ENCODE measurements around the gene DCUN1D5. TPM values are rescaled to one million over a fixed set of nuclear protein-coding genes. Genes with fewer than 3 reads are reported as not detected.

DCUN1D5 gene
- 100 to 1,000 TPM; 102 to 121 (median 110) TPM for total RNA-seq

DNA sequence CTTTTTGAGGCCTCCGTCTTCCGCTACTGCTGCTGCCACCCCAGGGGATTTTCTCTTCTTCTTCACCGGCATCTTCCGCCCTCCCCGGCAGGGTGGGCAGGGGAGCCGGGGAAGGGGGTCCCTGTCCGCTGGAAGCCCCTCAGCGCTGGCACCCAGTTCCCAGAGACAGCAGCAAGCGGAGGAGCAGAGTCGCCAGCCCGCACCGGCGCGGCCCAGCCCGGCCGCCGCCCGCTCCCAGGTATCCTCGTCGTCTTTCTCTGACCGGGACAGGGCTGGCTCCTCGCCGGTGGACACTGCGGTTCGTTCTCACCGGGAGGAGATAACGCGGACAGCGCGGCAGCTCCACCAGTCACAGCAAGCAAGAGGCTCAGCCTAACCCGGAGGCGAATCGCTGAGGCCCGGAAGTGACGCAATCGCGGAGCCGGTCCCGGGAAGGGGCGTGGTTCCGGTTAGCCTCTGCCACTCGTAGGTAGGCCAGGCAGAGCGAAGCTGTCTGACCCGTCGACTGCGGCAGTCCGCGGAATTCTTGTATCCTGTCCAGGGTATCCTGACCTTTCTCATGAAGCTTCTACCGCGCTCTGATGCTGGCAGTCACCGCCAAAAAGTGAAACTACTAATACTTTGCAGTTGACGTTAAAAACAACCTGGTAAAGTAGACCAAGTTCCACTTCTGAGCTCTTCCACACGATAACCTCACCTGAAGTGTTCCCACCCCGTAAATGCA is at the start of gene DCUN1D5:
Gene DCUN1D5, minus strand, starts transcription at position 360 of the 724 bp plus-strand sequence. Its CDS starts 288 bp downstream, at position 72.
- peaks cover 15% of the 10 kb centered on the region for H3K27me3 Mint-ChIP-seq (ENCODE audit: low read depth)
- peak; percentile 98 for ATAC-seq
- H3K36me3 Mint-ChIP-seq (ENCODE audit: insufficient read depth): peaks cover 10% of the 10 kb centered on the region
- peak; percentile 95 for DNase-seq
- H3K4me1 Mint-ChIP-seq (ENCODE audit: low read depth): peaks cover 28% of the 10 kb centered on the region
- no peaks in the 10 kb centered on the region for H3K9me3 Mint-ChIP-seq
- H3K4me3 Mint-ChIP-seq: peak within 1 kb of the TSS; percentile 91

DNA sequence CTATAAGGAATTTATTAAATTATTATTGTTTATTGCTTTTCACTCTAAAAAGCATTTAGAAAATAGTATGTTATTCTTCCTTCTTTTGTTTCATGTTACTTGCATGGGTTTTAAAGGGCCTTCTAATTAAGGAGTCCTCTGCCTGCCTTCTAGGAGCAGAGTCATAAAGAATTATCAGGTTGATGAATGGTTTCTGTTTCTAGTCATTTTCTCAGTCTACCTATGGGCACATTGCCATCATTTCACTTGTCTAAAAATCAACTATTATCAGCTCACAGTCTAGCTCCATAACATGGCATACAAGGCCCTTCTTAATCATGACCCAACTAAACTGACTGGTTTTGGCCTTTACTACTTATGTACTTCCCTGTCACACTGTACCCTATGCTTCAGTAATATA is 33.5 kb upstream of the DCUN1D5 start:
- ATAC-seq (no peak), DNase-seq (no peak)
- H3K4me3 Mint-ChIP-seq: no peak overlapping the region
- H3K27me3 Mint-ChIP-seq (ENCODE audit: low read depth): no peaks in the 10 kb centered on the region
- no peaks in the 10 kb centered on the region for H3K36me3 Mint-ChIP-seq (ENCODE audit: insufficient read depth)
- no peaks in the 10 kb centered on the region for H3K4me1 Mint-ChIP-seq (ENCODE audit: low read depth)
- no peaks in the 10 kb centered on the region for H3K9me3 Mint-ChIP-seq

DNA sequence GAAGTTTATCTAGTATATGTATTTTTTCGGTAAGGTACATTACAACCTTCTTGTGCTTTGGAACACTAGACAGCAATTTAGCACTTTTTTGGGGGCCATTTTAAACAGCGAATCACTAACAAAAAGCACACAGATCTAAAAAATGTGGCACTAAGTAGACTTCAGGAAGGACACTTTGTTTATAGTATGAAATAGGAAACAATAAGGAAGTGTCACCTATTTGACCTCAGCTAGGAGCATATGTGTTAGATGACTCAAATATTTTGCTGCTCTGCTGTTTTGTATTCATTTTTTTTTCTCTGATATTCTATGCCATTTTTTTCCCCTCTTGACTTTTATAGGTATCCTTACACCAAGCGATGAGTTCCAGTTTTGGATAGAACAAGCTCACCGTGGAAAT is 22.9 kb upstream of the DCUN1D5 start:
- Mint-ChIP-seq H3K36me3 (ENCODE audit: insufficient read depth) (no peaks in the 10 kb centered on the region), H3K9me3 (no peaks in the 10 kb centered on the region), H3K4me1 (ENCODE audit: low read depth) (peaks cover 3% of the 10 kb centered on the region), H3K4me3 (no peak overlapping the region), H3K27me3 (ENCODE audit: low read depth) (no peaks in the 10 kb centered on the region)
- no peak for DNase-seq
- ATAC-seq: no peak

DNA sequence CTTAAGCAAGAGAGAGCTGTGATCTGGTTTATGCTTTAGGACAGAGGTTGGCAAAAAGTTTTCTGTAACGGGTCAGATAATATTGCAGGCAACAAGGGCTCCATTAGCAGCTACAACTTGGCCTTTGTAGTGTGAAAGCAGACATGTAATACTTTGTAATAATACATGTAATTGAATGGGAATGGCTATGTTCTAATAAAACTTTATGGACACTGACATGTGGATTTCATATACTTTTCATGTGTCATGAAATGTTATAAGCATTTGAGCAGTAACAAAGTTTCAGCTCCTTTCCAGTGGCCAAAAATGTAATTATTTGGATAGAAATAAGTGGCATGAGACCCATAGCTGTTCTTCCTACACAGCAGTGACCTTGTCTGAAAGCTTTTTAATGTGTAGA is 20.4 kb upstream of the DCUN1D5 start:
- no peaks in the 10 kb centered on the region for H3K27me3 Mint-ChIP-seq (ENCODE audit: low read depth)
- no peak overlapping the region for H3K4me3 Mint-ChIP-seq
- DNase-seq (no peak), ATAC-seq (no peak)
- no peaks in the 10 kb centered on the region for H3K9me3 Mint-ChIP-seq
- H3K4me1 Mint-ChIP-seq (ENCODE audit: low read depth): peaks cover 12% of the 10 kb centered on the region
- no peaks in the 10 kb centered on the region for H3K36me3 Mint-ChIP-seq (ENCODE audit: insufficient read depth)

DNA sequence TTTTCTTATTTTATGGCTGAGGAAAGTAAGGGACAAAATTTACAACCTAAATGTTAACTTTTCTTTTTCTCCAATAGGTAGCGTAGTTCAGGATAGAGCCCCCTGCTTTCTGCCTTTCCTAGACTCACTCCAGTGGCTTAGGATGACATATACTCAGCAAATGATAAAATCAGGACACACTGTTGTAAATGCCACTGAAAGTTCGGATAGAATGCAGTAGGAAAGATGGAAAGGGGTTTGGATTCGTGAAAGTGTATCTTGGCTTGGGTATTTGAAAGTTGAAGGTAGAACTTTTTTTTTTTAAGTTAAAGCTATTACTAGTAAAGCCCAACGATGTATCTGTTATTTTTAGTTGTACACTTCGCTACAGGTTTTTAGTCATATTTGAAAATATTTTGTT is 19.4 kb upstream of the DCUN1D5 start:
- Mint-ChIP-seq H3K36me3 (ENCODE audit: insufficient read depth) (no peaks in the 10 kb centered on the region), H3K27me3 (ENCODE audit: low read depth) (no peaks in the 10 kb centered on the region), H3K4me1 (ENCODE audit: low read depth) (peaks cover 12% of the 10 kb centered on the region), H3K4me3 (no peak overlapping the region), H3K9me3 (no peaks in the 10 kb centered on the region)
- ATAC-seq: no peak
- DNase-seq: no peak

DNA sequence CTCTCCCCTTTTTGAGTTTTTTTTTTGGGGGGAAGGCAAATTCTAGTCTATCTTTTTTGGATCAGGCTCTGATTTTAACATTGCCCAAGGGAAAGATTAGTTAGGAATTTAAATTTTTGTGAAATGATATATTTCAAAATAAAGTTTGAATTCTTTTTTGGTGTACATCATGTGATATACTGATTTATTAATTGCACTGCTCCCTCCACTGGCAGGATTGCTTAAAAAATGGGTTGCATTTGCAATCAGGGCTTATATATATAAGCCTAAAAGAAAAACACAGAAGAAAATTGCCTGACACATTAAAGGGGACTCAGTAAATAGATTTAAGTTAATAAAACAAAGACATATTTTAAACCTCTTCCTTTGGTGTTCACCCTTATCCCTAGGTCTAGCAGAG is 18.4 kb upstream of the DCUN1D5 start:
- ATAC-seq (no peak), DNase-seq (no peak)
- Mint-ChIP-seq H3K36me3 (ENCODE audit: insufficient read depth) (no peaks in the 10 kb centered on the region), H3K27me3 (ENCODE audit: low read depth) (no peaks in the 10 kb centered on the region), H3K9me3 (no peaks in the 10 kb centered on the region), H3K4me1 (ENCODE audit: low read depth) (peaks cover 12% of the 10 kb centered on the region), H3K4me3 (peak overlapping the region; percentile 93)

DNA sequence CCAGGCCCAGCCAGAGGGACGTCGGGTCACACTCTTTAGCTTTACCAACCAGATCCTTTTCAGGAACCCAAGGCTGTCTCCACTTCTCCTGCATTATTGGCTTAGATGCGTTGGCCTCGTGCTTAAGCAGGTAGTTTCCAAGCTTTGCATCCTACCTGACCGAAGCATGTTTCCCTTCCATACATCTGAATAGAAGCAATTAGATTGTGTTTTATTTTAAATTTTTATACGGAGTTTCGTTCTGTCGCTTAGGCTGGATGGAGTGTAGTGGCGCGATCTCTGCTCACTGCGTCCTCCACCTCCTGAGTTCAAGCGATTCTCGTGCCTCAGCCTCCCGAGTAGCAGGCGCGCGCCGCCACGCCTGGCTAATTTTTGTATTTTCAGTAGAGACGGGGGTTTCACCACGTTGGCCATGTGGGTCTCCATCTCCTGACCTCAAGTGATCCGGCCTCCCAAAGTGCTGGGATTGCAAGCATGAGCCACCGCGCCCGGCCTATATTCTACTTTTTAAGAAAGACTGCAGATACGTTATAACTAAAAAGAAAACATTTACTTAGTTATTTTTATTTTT is 17.9 kb upstream of the DCUN1D5 start:
- Mint-ChIP-seq H3K9me3 (no peaks in the 10 kb centered on the region), H3K4me1 (ENCODE audit: low read depth) (peaks cover 12% of the 10 kb centered on the region), H3K36me3 (ENCODE audit: insufficient read depth) (no peaks in the 10 kb centered on the region), H3K27me3 (ENCODE audit: low read depth) (no peaks in the 10 kb centered on the region), H3K4me3 (peak overlapping the region; percentile 93)
- ATAC-seq (no peak), DNase-seq (no peak)

DNA sequence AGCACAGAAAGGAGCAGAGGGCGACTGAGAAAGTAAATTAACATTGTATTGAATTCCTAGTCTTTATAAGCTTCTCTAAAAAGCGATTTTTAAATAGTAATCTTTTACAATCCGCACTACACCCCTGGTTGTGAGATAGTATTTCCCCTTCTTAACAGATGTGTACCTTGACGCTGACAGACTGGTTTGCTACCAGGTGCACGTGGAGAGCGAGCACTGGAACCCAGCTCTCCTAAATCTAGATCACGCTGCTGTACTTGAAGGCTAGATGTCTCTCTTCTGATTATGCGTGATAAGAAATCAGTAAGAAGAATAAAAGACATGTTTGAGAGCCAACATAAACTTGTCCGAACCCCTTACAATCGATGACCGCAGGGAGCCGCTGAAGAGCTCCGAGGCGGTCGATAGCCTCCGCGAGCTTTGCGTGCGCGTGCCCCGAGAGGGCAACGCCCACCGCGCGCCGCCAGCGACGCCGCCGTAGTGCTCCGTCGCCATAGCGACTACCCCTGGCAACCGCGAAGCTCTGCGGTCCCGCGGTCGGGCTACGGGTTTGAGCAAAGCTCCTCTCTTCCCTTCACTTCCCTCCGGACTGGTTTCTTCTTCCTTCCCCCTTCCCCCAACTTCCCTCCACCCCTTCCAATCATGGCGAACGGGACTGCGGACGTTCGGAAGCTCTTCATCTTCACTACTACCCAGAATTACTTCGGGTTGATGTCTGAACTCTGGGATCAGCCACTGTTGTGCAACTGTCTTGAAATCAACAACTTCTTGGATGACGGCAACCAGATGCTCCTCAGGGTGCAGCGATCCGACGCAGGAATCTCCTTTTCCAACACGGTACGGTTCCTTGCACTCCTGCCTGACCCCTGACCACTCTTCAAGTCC is 17.2 kb upstream of the DCUN1D5 start, which contains the start of gene DYNC2H1:
Gene DYNC2H1, plus strand, starts transcription at position 494 of the 885 bp plus-strand sequence. Its CDS starts 149 bp downstream, at position 643.
- H3K27me3 Mint-ChIP-seq (ENCODE audit: low read depth): peaks cover 6% of the 10 kb centered on the region
- H3K36me3 Mint-ChIP-seq (ENCODE audit: insufficient read depth): no peaks in the 10 kb centered on the region
- ATAC-seq (peak; percentile 98), DNase-seq (peak; percentile 81)
- H3K9me3 Mint-ChIP-seq: no peaks in the 10 kb centered on the region
- peaks cover 12% of the 10 kb centered on the region for H3K4me1 Mint-ChIP-seq (ENCODE audit: low read depth)
- peak within 1 kb of the TSS; percentile 93 for H3K4me3 Mint-ChIP-seq

DNA sequence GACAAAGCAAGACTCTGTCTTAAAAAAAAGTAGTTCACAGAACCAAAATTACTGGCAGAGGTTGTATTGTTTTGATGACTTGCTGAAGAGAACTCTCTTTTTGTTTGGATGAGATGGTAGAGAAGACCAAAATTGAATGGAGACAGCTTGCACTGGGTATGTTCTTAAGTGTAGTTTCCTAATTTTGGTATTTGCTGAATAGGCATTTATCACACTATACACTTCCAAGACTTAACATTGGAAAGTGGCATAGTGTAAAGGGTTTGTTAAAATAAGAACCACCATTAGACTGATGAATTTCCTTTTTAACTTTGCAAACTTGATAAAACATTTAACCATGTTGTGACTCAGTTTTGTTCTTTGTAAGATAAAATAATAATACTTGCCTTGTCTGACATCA is 5.3 kb upstream of the DCUN1D5 start:
- H3K4me1 Mint-ChIP-seq (ENCODE audit: low read depth): peaks cover 4% of the 10 kb centered on the region
- ATAC-seq: no peak
- no peaks in the 10 kb centered on the region for H3K36me3 Mint-ChIP-seq (ENCODE audit: insufficient read depth)
- H3K4me3 Mint-ChIP-seq: no peak overlapping the region
- peaks cover 37% of the 10 kb centered on the region for H3K27me3 Mint-ChIP-seq (ENCODE audit: low read depth)
- no peaks in the 10 kb centered on the region for H3K9me3 Mint-ChIP-seq
- DNase-seq: no peak

DNA sequence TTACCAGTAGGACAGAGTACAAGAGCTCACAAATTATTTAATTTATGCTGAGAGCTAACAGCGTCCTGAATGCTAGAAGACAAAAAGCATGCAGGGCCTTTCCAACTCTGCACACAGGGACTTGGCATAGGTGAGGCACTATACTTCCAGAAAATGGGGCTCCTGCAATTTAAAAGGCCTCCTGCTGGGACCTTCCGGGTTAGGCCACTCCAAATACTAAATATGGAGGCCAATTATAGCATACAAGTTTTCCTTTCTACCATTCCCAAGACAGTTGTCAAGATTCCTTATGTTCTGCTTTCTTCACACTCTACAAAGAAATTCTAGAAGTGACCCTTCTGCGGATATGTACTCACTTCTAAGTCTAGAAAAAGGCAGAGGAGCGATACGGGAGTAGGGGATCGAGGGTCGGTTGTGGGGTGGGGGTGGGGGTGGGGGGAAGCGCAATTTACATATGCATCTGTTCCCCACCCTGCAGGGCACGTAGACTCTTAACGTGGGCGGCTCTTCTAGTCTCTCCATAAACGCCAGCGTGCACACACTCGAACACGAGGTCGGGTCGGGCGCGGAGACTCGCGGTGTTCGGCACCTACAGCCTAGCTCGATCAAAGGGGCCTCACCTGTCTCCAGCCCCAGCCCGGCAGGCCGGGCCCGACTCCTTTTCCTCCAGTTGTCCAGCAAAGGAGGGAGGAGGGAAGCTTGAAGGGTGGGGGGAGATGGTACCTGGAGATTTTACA is 728 bp downstream of the DCUN1D5 start:
- ATAC-seq: peak; percentile 62 to 71
- Mint-ChIP-seq H3K4me1 (ENCODE audit: low read depth) (peaks cover 31% of the 10 kb centered on the region), H3K9me3 (no peaks in the 10 kb centered on the region), H3K4me3 (peak overlapping the region; percentile 91), H3K27me3 (ENCODE audit: low read depth) (peaks cover 10% of the 10 kb centered on the region), H3K36me3 (ENCODE audit: insufficient read depth) (peaks cover 13% of the 10 kb centered on the region)
- DNase-seq: peak; percentile 53

DNA sequence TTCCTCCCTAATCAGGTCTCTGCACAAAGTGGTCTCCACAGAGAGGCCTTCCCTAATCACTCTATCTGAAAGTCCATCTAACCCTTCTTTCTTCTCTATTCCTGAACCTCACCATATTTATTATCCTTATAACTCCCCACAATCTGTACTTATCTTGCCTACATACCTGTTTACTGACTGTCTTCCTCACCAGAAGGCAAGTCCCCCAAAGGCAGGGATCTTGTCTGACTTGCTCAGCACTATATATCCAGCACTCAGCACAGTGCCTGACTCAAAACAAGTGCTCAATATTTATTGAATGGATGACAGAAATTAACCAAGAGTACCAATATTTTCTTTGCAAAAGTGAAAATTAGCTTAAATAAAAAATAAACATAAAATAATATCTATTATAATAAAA is 5.5 kb downstream of the DCUN1D5 start:
- H3K4me3 Mint-ChIP-seq: no peak overlapping the region
- H3K36me3 Mint-ChIP-seq (ENCODE audit: insufficient read depth): peaks cover 26% of the 10 kb centered on the region
- H3K9me3 Mint-ChIP-seq: no peaks in the 10 kb centered on the region
- H3K27me3 Mint-ChIP-seq (ENCODE audit: low read depth): no peaks in the 10 kb centered on the region
- ATAC-seq (no peak), DNase-seq (no peak)
- peaks cover 30% of the 10 kb centered on the region for H3K4me1 Mint-ChIP-seq (ENCODE audit: low read depth)

DNA sequence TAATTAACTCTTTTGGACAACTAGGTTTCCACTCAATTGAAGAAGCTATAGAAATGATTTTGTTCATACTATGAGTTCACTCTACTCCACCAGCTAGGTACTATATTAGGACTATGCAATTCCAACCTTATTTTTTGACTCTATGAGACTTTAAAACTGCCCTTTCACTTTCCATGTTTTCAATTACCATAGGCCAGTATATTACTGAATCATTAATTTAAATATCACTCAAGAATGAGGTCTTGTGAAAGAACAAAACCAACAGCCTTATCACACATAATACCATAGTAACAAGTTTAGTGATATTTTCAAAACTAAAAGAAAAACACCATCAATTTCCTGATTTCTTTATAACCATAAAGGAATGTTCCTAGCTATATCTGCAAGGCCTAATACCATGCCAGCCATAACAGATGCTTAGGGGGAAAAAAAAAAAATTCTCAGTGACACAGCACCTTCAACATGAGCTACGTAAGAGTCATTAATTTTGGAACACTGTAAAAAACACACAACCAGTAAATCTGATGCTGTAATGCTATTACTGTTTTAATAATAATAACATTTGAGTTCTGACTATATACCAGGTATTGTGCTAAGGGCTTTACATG is 6.1 kb downstream of the DCUN1D5 start:
- ATAC-seq (no peak), DNase-seq (no peak)
- Mint-ChIP-seq H3K27me3 (ENCODE audit: low read depth) (no peaks in the 10 kb centered on the region), H3K4me1 (ENCODE audit: low read depth) (peaks cover 30% of the 10 kb centered on the region), H3K4me3 (no peak overlapping the region), H3K36me3 (ENCODE audit: insufficient read depth) (peaks cover 26% of the 10 kb centered on the region), H3K9me3 (no peaks in the 10 kb centered on the region)

DNA sequence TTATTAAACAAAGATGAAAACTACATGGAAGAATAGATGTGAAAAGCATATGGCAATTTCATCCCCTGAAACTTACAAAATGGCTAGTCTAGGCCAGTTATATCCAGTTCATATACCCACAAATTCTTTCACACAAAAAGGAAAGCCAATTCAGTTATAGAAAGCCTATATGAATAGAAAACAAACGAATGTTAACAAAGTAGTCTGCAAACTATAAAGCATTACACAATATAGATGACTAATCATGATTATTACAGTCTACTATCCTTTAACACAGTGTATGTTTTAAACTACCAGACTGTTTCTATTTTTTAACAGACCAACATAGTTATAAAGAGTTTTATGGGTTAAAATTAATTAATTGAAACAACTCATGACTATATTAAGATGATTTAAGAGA is 12.1 kb downstream of the DCUN1D5 start:
- Mint-ChIP-seq H3K4me1 (ENCODE audit: low read depth) (no peaks in the 10 kb centered on the region), H3K9me3 (no peaks in the 10 kb centered on the region), H3K4me3 (no peak overlapping the region), H3K27me3 (ENCODE audit: low read depth) (no peaks in the 10 kb centered on the region), H3K36me3 (ENCODE audit: insufficient read depth) (peaks cover 51% of the 10 kb centered on the region)
- DNase-seq (no peak), ATAC-seq (no peak)

DNA sequence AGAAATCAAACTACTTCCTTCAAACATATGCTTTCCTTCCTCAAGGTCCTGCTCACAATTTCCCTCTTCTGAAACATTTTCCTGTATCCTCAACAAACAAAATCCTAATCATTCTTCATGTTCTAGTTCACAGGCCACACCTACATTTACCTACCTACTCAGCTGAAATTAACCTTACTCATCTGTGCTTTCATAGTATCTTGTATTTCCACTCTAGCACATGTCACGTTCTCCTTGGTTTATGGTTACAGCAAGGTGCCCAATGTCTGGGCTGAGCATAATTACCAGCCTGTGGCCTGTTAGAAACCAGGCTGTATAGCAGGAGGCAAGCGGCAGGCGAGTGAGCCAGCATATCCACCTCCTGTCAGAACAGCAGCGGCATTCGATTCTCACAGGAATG is 13.2 kb downstream of the DCUN1D5 start:
- ATAC-seq (no peak), DNase-seq (no peak)
- H3K36me3 Mint-ChIP-seq (ENCODE audit: insufficient read depth): peaks cover 51% of the 10 kb centered on the region

More for the DNA sequence above, 13.2 kb downstream of the DCUN1D5 start:
- no peaks in the 10 kb centered on the region for H3K9me3 Mint-ChIP-seq
- no peaks in the 10 kb centered on the region for H3K27me3 Mint-ChIP-seq (ENCODE audit: low read depth)
- H3K4me1 Mint-ChIP-seq (ENCODE audit: low read depth): no peaks in the 10 kb centered on the region
- no peak overlapping the region for H3K4me3 Mint-ChIP-seq
